ENCODE data around the gene BPIFB6. TPM values are rescaled to one million over a fixed set of nuclear protein-coding genes. Genes with fewer than 3 reads are reported as not detected.

Gene BPIFB6
- total RNA-seq (2014; rRNA removed; shearing (Covaris generic); ENCODE audit: low replicate concordance), result not detected in 2 replicates

GRCh38 chr20:33031531-33031930 lies at the start of gene BPIFB6:
BPIFB6 (plus strand) TSS chr20:33031648; CDS start chr20:33031648, 0 bp downstream.
- Histone ChIP-seq H3K27me3 (ENCODE audit: low read length) (no peaks in the 10 kb centered on the region), H3K4me3 (ENCODE audit: low read length) (no peak within 1 kb of the TSS), H3K4me2 (ENCODE audit: low read depth, low read length, poor library complexity, severe bottlenecking) (no peak within 1 kb of the TSS), H3K79me2 (ENCODE audit: low read length) (no peaks in the 10 kb centered on the region), H3K36me3 (ENCODE audit: insufficient read depth, low read length) (no peaks in the 10 kb centered on the region), H3K27ac (ENCODE audit: low read length) (no peak within 1 kb of the TSS), H3K9ac (ENCODE audit: low read length) (no peak within 1 kb of the TSS), H3K4me1 (ENCODE audit: low read length) (no peaks in the 10 kb centered on the region), H4K20me1 (ENCODE audit: insufficient read depth, low read depth, low read length) (no peaks in the 10 kb centered on the region), H2AFZ (ENCODE audit: low read length) (no peak within 1 kb of the TSS), H3K9me3 (ENCODE audit: low read length) (no peaks in the 10 kb centered on the region), H3K9me2 (replicated peaks; ENCODE audit: insufficient read depth, low read length) (no peaks in the 10 kb centered on the region)
- no peak for DNase-seq

DNA sequence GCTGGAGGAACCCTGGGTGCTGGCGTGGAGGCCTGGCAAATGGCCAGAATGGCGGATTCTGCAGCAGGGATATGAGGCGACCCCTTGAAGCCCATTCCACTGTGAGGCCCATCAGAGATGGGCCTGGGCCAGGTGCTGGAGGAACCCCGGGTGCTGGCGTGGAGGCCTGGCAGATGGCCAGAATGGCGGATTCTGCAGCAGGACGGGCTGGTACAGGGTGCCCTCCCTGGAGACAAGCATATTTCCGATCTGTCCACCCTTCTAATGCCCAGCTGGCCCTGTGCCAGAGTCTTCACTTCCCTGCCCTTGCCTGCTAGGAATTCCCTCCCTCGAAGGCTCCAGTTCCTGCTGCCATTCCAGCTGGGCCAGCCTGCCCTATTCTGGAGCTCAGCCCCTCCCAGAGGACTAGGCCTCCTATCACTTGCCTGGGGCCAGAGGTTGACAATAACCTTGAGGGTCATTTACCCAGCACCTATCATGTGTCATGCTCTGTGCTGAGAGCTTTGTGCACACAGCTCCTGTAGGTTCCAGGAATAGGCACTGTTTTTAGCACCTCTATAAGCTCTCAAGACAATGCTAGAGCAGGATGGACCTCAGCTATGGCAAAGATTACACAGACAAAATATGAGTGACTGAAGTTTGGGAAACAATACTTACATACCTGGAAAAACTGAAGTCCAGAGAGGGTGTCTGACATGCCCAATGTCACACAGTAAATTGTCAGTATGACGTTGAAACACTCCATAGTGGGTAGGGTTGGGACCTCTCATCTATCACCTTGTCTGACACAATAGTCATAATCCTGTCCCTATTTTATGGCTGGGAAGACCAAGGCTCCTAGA lies 48.6 kb upstream of the BPIFB6 start:
- H3K27me3 ChIP-seq (ENCODE audit: low read length), result no peaks in the 10 kb centered on the region
- no peak overlapping the region for H3K9ac ChIP-seq (ENCODE audit: low read length)
- DNase-seq, result no peak
- no peaks in the 10 kb centered on the region for H3K79me2 ChIP-seq (ENCODE audit: low read length)
- no peak overlapping the region for H2AFZ ChIP-seq (ENCODE audit: low read length)
- no peaks in the 10 kb centered on the region for H3K9me3 ChIP-seq (ENCODE audit: low read length)
- H3K4me3 ChIP-seq (ENCODE audit: low read length), result no peak overlapping the region
- no peaks in the 10 kb centered on the region for H3K9me2 ChIP-seq (replicated peaks; ENCODE audit: insufficient read depth, low read length)
- no peak overlapping the region for H3K27ac ChIP-seq (ENCODE audit: low read length)
- H3K36me3 ChIP-seq (ENCODE audit: insufficient read depth, low read length), result no peaks in the 10 kb centered on the region
- no peaks in the 10 kb centered on the region for H4K20me1 ChIP-seq (ENCODE audit: insufficient read depth, low read depth, low read length)
- H3K4me2 ChIP-seq (ENCODE audit: low read depth, low read length, poor library complexity, severe bottlenecking), result no peak overlapping the region
- no peaks in the 10 kb centered on the region for H3K4me1 ChIP-seq (ENCODE audit: low read length)

GRCh38 chr20:32983459-32984112 lies 47.9 kb upstream of the BPIFB6 start:
- Histone ChIP-seq H3K9ac (ENCODE audit: low read length) (no peak overlapping the region), H3K9me2 (replicated peaks; ENCODE audit: insufficient read depth, low read length) (no peaks in the 10 kb centered on the region), H3K9me3 (ENCODE audit: low read length) (no peaks in the 10 kb centered on the region), H3K4me3 (ENCODE audit: low read length) (no peak overlapping the region), H3K27ac (ENCODE audit: low read length) (no peak overlapping the region), H2AFZ (ENCODE audit: low read length) (no peak overlapping the region), H3K36me3 (ENCODE audit: insufficient read depth, low read length) (no peaks in the 10 kb centered on the region), H4K20me1 (ENCODE audit: insufficient read depth, low read depth, low read length) (no peaks in the 10 kb centered on the region), H3K4me2 (ENCODE audit: low read depth, low read length, poor library complexity, severe bottlenecking) (no peak overlapping the region), H3K4me1 (ENCODE audit: low read length) (no peaks in the 10 kb centered on the region), H3K27me3 (ENCODE audit: low read length) (no peaks in the 10 kb centered on the region), H3K79me2 (ENCODE audit: low read length) (no peaks in the 10 kb centered on the region)
- DNase-seq, result no peak

GRCh38 chr20:32984196-32984595 lies 47.3 kb upstream of the BPIFB6 start:
- H3K9me2 ChIP-seq (replicated peaks; ENCODE audit: insufficient read depth, low read length), result no peaks in the 10 kb centered on the region
- H3K4me1 ChIP-seq (ENCODE audit: low read length), result no peaks in the 10 kb centered on the region
- H2AFZ ChIP-seq (ENCODE audit: low read length), result no peak overlapping the region
- H3K36me3 ChIP-seq (ENCODE audit: insufficient read depth, low read length), result no peaks in the 10 kb centered on the region
- H3K4me2 ChIP-seq (ENCODE audit: low read depth, low read length, poor library complexity, severe bottlenecking), result no peak overlapping the region
- no peak for DNase-seq
- no peaks in the 10 kb centered on the region for H3K79me2 ChIP-seq (ENCODE audit: low read length)
- no peak overlapping the region for H3K9ac ChIP-seq (ENCODE audit: low read length)
- H3K4me3 ChIP-seq (ENCODE audit: low read length), result no peak overlapping the region
- no peaks in the 10 kb centered on the region for H3K9me3 ChIP-seq (ENCODE audit: low read length)
- no peaks in the 10 kb centered on the region for H3K27me3 ChIP-seq (ENCODE audit: low read length)
- no peak overlapping the region for H3K27ac ChIP-seq (ENCODE audit: low read length)
- no peaks in the 10 kb centered on the region for H4K20me1 ChIP-seq (ENCODE audit: insufficient read depth, low read depth, low read length)

DNA sequence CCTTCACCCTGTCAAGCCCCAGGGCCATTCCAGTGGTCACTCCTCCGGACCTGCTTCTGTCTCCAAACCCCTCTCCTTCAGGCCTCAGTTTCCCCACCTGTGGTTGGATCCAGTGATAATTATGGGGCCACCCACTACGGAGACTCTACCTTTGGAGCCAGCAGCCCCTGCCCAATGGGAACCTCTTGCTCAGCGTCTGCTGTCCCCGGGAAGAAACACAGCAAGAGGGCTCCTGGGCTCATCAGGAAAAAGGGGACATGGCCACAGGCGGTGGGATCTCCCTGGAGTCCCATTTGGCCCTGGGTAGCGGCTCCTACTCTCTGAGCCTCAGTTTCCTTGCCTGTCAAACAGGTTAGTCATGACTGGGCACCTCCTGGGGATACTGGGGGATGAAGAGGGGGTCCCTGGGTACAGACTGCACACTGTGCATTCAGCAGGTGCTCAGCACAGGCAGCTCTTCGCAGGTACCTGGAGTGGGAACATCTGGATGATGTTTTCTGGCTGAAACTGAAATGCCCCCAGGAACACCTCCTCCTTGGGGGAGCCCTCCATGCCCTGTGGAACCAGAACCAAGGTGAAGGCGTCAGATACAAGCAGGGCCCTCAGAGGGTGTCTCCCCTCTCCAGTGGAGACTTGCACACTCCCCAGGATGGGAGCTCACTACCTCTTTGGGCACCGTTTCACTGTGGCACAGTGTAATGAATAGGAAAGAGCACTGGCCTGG lies 46.7 kb upstream of the BPIFB6 start:
- Histone ChIP-seq H3K4me1 (ENCODE audit: low read length) (no peaks in the 10 kb centered on the region), H3K79me2 (ENCODE audit: low read length) (no peaks in the 10 kb centered on the region), H2AFZ (ENCODE audit: low read length) (no peak overlapping the region), H3K9me3 (ENCODE audit: low read length) (no peaks in the 10 kb centered on the region), H3K9ac (ENCODE audit: low read length) (no peak overlapping the region), H4K20me1 (ENCODE audit: insufficient read depth, low read depth, low read length) (no peaks in the 10 kb centered on the region), H3K9me2 (replicated peaks; ENCODE audit: insufficient read depth, low read length) (no peaks in the 10 kb centered on the region), H3K4me2 (ENCODE audit: low read depth, low read length, poor library complexity, severe bottlenecking) (no peak overlapping the region), H3K36me3 (ENCODE audit: insufficient read depth, low read length) (no peaks in the 10 kb centered on the region), H3K27ac (ENCODE audit: low read length) (no peak overlapping the region), H3K27me3 (ENCODE audit: low read length) (no peaks in the 10 kb centered on the region), H3K4me3 (ENCODE audit: low read length) (no peak overlapping the region)
- DNase-seq, result no peak

- no peaks in the 10 kb centered on the region for H3K9me2 ChIP-seq (replicated peaks; ENCODE audit: insufficient read depth, low read length)
- no peak overlapping the region for H3K9ac ChIP-seq (ENCODE audit: low read length)
- no peaks in the 10 kb centered on the region for H3K4me1 ChIP-seq (ENCODE audit: low read length)
- H3K27me3 ChIP-seq (ENCODE audit: low read length), result no peaks in the 10 kb centered on the region
- H4K20me1 ChIP-seq (ENCODE audit: insufficient read depth, low read depth, low read length), result no peaks in the 10 kb centered on the region
- no peaks in the 10 kb centered on the region for H3K36me3 ChIP-seq (ENCODE audit: insufficient read depth, low read length)
- DNase-seq, result no peak
- H3K9me3 ChIP-seq (ENCODE audit: low read length), result no peaks in the 10 kb centered on the region
- H3K4me2 ChIP-seq (ENCODE audit: low read depth, low read length, poor library complexity, severe bottlenecking), result no peak overlapping the region
- H3K27ac ChIP-seq (ENCODE audit: low read length), result no peak overlapping the region
- H2AFZ ChIP-seq (ENCODE audit: low read length), result no peak overlapping the region
- H3K4me3 ChIP-seq (ENCODE audit: low read length), result no peak overlapping the region
- H3K79me2 ChIP-seq (ENCODE audit: low read length), result no peaks in the 10 kb centered on the region
Observed at GRCh38 chr20:32985596-32985995, 45.9 kb upstream of the BPIFB6 start.

DNA sequence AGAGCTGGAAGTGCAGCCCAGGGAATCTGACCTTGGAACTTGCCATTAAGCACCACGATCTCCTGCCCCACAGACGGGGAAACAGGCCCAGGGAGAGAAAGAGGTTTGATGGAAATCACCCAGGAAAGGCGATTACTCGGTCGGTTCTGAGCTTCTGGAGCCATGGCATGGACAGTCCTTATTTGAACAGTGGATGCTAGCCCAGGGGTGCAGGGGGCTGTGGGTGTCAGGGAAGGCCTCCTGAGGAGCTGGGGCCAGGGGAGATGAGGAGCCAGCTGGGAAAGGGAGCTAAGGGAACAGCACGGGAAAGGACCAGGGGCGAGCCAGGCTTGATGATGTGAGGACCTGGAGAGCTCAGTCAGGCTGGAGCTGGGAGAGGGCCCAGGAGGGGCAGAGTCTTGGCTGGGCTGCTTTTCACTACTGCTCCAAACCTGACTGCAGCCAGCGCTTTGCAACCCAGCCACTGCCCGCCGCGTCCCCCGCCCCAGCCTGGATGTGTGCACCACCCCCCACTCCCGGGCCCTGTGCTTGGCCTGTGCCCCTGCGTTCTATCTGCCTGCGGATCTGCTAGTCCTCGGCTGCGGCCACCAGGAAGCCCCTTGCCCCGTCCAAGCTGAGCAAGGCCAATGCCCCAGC lies 45.0 kb upstream of the BPIFB6 start:
- Histone ChIP-seq H3K4me2 (ENCODE audit: low read depth, low read length, poor library complexity, severe bottlenecking) (no peak overlapping the region), H4K20me1 (ENCODE audit: insufficient read depth, low read depth, low read length) (no peaks in the 10 kb centered on the region), H3K4me1 (ENCODE audit: low read length) (no peaks in the 10 kb centered on the region), H3K4me3 (ENCODE audit: low read length) (no peak overlapping the region), H2AFZ (ENCODE audit: low read length) (no peak overlapping the region), H3K9me2 (replicated peaks; ENCODE audit: insufficient read depth, low read length) (no peaks in the 10 kb centered on the region), H3K9me3 (ENCODE audit: low read length) (no peaks in the 10 kb centered on the region), H3K27ac (ENCODE audit: low read length) (no peak overlapping the region), H3K36me3 (ENCODE audit: insufficient read depth, low read length) (no peaks in the 10 kb centered on the region), H3K27me3 (ENCODE audit: low read length) (no peaks in the 10 kb centered on the region), H3K79me2 (ENCODE audit: low read length) (no peaks in the 10 kb centered on the region), H3K9ac (ENCODE audit: low read length) (no peak overlapping the region)
- no peak for DNase-seq

All from Karpas-422 (cell line).